Ishikawa (cell line): Measurements from ENCODE around the gene OR2T10.

ENCODE experiments used
- CEBPB ChIP-seq: IDR thresholded peaks from 2 replicates; pipeline ENCODE4 v1.6.1; 2012
- CREB1 ChIP-seq: IDR thresholded peaks from 2 replicates; pipeline ENCODE4 v1.6.1; 2012; ENCODE audit warnings: low read depth
- EGR1 ChIP-seq: IDR thresholded peaks from 2 replicates; pipeline ENCODE4 v1.6.1; 2012
- EP300 ChIP-seq: IDR thresholded peaks from 2 replicates; pipeline ENCODE4 v1.6.1; 2012; ENCODE audit warnings: borderline replicate concordance
- FOXM1 ChIP-seq: IDR thresholded peaks from 2 replicates; pipeline ENCODE4 v1.6.1; 2012; ENCODE audit warnings: low read depth, borderline replicate concordance
- MAX ChIP-seq: IDR thresholded peaks from 2 replicates; pipeline ENCODE4 v1.6.1; 2012
- NFIC ChIP-seq: IDR thresholded peaks from 2 replicates; pipeline ENCODE4 v1.6.1; 2012
- RAD21 ChIP-seq: IDR thresholded peaks from 2 replicates; pipeline ENCODE4 v1.6.1; 2012; ENCODE audit warnings: low read depth
- REST ChIP-seq: IDR thresholded peaks from 2 replicates; pipeline ENCODE4 v1.6.1; 2012; ENCODE audit warnings: low read depth, mild to moderate bottlenecking
- TAF1 ChIP-seq: IDR thresholded peaks from 2 replicates; pipeline ENCODE4 v1.6.1; 2012; ENCODE audit warnings: low read depth, mild to moderate bottlenecking
- TCF12 ChIP-seq: IDR thresholded peaks from 2 replicates; pipeline ENCODE4 v1.6.1; 2012; ENCODE audit warnings: low read depth
- TEAD4 ChIP-seq: IDR thresholded peaks from 2 replicates; pipeline ENCODE4 v1.6.1; 2012
- USF1 ChIP-seq: IDR thresholded peaks from 2 replicates; pipeline ENCODE4 v1.6.1; 2012
- YY1 ChIP-seq: IDR thresholded peaks from 2 replicates; pipeline ENCODE4 v1.6.1; 2012; ENCODE audit warnings: low read depth
- ZBTB7A ChIP-seq: IDR thresholded peaks from 2 replicates; pipeline ENCODE4 v1.6.1; 2012; ENCODE audit warnings: low read depth

OR2T10 gene

GRCh38 chr1:248592655-248593054 is 4.8 kb downstream of the OR2T10 start:
- no peak for TF ChIP-seq REST
- TF ChIP-seq TAF1 = no peak
- TF ChIP-seq TCF12 = no peak
- TF ChIP-seq CREB1 = no peak
- TF ChIP-seq ZBTB7A = no peak
- TF ChIP-seq NFIC = no peak
- no peak for TF ChIP-seq MAX
- no peak for TF ChIP-seq EP300
- TF ChIP-seq EGR1 = no peak
- no peak for TF ChIP-seq USF1
- TF ChIP-seq YY1 = no peak
- no peak for TF ChIP-seq FOXM1
- no peak for TF ChIP-seq CEBPB
- TF ChIP-seq RAD21 = no peak
- no peak for TF ChIP-seq TEAD4

GRCh38 chr1:248590055-248590454 is 7.4 kb downstream of the OR2T10 start:
- TF ChIP-seq EP300 (no peak), NFIC (no peak), TEAD4 (no peak), EGR1 (no peak), CREB1 (no peak), USF1 (no peak), TCF12 (no peak), REST (no peak), YY1 (no peak), RAD21 (no peak), FOXM1 (no peak), MAX (no peak), TAF1 (no peak), ZBTB7A (no peak), CEBPB (no peak)

- TF ChIP-seq USF1 = no peak
- no peak for TF ChIP-seq NFIC
- TF ChIP-seq RAD21 = no peak
- TF ChIP-seq YY1 = no peak
- no peak for TF ChIP-seq FOXM1
- TF ChIP-seq EP300 = no peak
- no peak for TF ChIP-seq ZBTB7A
- no peak for TF ChIP-seq CREB1
- no peak for TF ChIP-seq TCF12
- TF ChIP-seq TEAD4 = no peak
- TF ChIP-seq MAX = no peak
- TF ChIP-seq EGR1 = no peak
Observed at GRCh38 chr1:248589334-248589733, 8.2 kb downstream of the OR2T10 start.

- TF ChIP-seq RAD21 = no peak
- TF ChIP-seq CEBPB = no peak
- no peak for TF ChIP-seq TEAD4
- TF ChIP-seq USF1 = no peak
- no peak for TF ChIP-seq ZBTB7A
- no peak for TF ChIP-seq EGR1
- no peak for TF ChIP-seq CREB1
- TF ChIP-seq YY1 = no peak
- TF ChIP-seq NFIC = no peak
- TF ChIP-seq REST = no peak
- TF ChIP-seq TCF12 = no peak
- TF ChIP-seq TAF1 = no peak
- TF ChIP-seq FOXM1 = no peak
- TF ChIP-seq EP300 = no peak
- TF ChIP-seq MAX = no peak
Observed at GRCh38 chr1:248585266-248585665, 12.2 kb downstream of the OR2T10 start.
